ENCODE measurements around the gene VAMP5. TPM values are rescaled to one million over a fixed set of nuclear protein-coding genes. Genes with fewer than 3 reads are reported as not detected.
"Not testable (repeated sequence)": the region's sequence is repeated elsewhere in the genome, so short reads cannot be mapped to it uniquely, and the experiment has no call there.

VAMP5 gene
- total RNA-seq, 4 donors from 2014 or later, result 51.4 to 116 (median 85.0) TPM

- no peak for ATAC-seq (ENCODE audit: low FRiP score)
- TF ChIP-seq CTCF (IDR thresholded peaks at IDR 0.05), result no peak
- no peak for DNase-seq (ENCODE audit: low spot score)
Observed at GRCh38 chr2:85598594-85599340, 14.5 kb downstream of the VAMP5 start.

DNA sequence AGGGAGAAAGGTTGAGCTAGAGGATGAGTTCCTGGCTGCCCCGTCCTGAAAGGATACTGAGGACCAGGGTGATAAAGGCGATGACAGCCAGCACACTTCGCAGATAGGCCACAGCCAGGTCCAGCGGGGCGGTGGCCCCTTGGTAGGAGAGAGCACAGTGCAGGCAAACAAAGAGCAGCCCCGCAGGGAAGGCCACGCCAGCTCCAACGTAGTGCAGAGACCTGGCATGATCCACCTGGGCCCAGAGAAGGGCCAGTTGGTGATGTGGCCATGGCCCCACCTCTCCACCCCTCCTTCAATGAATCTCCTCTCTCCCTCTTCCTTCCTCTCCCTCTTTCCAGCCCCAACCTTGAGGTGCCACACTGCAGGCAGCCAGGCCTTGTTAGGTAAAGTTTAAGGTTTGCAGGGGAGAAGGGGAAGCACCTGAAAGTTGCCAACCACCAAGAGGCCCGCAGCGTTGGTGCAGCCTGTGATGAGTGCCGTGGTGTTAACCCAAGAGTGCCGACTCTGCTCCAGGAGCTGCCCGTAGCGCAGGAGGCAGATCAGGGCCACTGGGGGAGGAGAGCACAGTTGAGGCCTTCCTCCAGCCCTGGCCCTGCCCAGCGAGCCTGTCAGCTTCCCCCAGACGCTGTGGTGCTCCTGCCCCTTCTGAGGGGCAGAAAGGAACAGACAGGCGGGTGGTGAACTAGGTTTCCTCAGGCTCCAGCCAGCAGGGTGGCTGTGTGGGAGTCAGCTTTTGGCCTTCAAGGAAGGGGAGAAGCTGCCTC, 15.4 kb downstream of the VAMP5 start:
- DNase-seq (ENCODE audit: low spot score) (no peak), ATAC-seq (ENCODE audit: low FRiP score) (no peak)
- TF ChIP-seq CTCF (IDR thresholded peaks at IDR 0.05), result no peak

GRCh38 chr2:85600235-85600575, 16.0 kb downstream of the VAMP5 start:
- no peak for ATAC-seq (ENCODE audit: low FRiP score)
- no peak for DNase-seq (ENCODE audit: low spot score)
- no peak for TF ChIP-seq CTCF (IDR thresholded peaks at IDR 0.05)

DNA sequence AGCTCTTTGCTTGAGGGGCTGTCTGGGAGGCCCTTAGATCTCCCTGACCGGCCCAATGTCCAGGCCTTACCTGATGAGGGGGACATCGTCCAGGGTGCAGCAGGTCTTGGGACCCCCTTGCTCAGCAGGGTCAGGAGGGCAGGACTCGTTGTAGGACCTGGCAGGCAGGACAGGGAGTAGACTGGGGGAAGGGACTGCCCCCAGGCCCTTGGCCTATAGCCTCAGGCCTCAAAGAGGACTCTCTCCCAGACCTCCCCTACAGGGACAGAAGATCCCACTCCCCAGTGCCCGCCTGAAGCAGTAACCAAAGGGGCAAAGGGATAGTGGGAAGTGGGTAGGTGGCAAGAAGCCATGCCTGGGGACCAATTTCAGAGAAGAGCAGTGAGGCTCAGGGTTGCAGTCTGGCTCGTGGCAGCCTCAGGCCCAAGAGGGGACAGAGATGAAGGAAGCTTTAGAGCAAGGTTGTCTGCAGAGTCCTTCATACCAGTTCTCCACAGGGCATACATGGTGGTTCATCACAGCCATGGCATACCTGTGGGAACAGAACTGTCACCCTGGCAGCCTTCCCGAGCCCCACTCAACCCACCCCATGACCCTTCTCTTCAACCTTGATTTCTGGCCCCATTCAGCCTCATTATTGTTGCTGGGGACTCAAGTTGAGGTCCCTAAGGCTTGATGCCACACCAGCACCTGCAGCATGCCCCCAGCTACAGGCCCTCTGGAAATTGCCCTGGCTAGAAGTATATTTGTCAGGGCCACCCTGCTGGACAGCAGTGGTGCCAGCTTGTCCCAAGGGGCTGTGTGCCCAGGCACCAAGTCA, 16.9 kb downstream of the VAMP5 start:
- DNase-seq (ENCODE audit: low spot score) (no peak), ATAC-seq (ENCODE audit: low FRiP score) (no peak)
- no peak for TF ChIP-seq CTCF (IDR thresholded peaks at IDR 0.05)

- DNase-seq (ENCODE audit: low spot score), result no peak
- ATAC-seq (ENCODE audit: low FRiP score), result peak; percentile 73
- TF ChIP-seq CTCF (IDR thresholded peaks at IDR 0.05), result no peak
Observed at GRCh38 chr2:85601771-85602475, 17.7 kb downstream of the VAMP5 start.

DNA sequence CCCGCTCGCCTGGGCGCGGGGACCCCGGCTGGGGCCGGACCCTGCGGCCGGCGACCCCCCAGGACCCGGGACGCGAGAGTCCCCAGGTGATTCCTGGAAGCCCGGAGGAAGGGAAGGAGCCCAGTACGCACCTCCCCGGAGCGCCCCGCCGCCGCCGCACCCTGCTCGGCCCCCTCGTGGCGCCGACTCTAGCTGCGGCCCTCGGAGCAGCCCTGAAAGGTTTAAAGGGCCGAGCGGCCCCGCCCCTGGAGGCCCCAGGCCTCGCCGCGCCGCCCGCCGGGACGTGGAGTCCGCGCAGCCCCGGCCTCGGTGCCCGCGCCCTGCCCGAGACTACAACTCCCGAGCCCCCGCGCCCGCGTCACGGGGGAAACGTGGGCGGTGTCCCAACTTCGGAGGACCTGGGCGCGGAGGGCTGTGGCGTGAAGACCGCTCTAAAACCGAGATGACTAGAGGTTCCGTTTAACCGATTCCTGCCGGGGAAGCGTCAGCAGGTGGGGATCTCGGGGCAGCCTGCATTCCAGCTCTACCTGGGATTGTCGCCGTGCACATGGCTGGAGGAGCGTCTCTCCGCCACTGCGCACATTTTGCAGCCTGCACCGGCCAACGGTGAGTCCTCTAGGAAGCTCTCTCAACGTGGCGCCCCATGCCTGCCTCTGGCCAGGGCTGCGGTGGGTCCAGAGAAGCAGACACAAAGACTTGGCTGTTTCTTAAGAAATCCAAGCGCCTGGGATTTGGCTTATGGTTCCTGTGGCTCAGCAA, 18.4 kb downstream of the VAMP5 start, which contains the start of gene TMEM150A:
Gene TMEM150A, minus strand, starts transcription at position 223 of the 759 bp plus-strand sequence. CDS start 750 bp downstream, outside the sequence.
- ATAC-seq (ENCODE audit: low FRiP score) (peak; percentile 98), DNase-seq (ENCODE audit: low spot score) (peak; percentile 78)
- TF ChIP-seq CTCF (IDR thresholded peaks at IDR 0.05), result no peak

GRCh38 chr2:85604133-85604444, 19.9 kb downstream of the VAMP5 start:
- DNase-seq (ENCODE audit: low spot score); ATAC-seq (ENCODE audit: low FRiP score): not testable (repeated sequence)
